Skin of body (tissue), 2 donors: ENCODE measurements around the gene SLC11A2. TPM values are rescaled to one million over a fixed set of nuclear protein-coding genes. Genes with fewer than 3 reads are reported as not detected.
"Not testable (repeated sequence)": the region's sequence is repeated elsewhere in the genome, so short reads cannot be mapped to it uniquely, and the experiment has no call there.

ENCODE experiments used
- DNase-seq: peaks from one replicate; lab custom pipeline; 2025; lab: John Stamatoyannopoulos, UW
- total RNA-seq: library from RNA; depleted of rRNA; stranded (reverse); fragments of >200 nt; gene quantifications from one replicate; pipeline ENCODE4 v1.2.3, GENCODE V29; 2014

The SLC11A2 gene
- total RNA-seq, 1 donor from 2014 or later, result 56.3 TPM

GRCh38 chr12:51027342-51027835 lies 1.2 kb upstream of the SLC11A2 start:
- DNase-seq, result no peak

GRCh38 chr12:51025338-51025835 lies 797 bp downstream of the SLC11A2 start:
- DNase-seq, result no peak

GRCh38 chr12:51023625-51024382 lies 2.4 kb downstream of the SLC11A2 start:
- DNase-seq, result no peak

- DNase-seq, result no peak
These were observed 4.5 kb downstream of the SLC11A2 start for GRCh38 chr12:51021694-51022093.

- DNase-seq, result no peak
These were observed 5.6 kb downstream of the SLC11A2 start for GRCh38 chr12:51020448-51021182.

- DNase-seq, result no peak
These were observed 6.3 kb downstream of the SLC11A2 start for GRCh38 chr12:51019927-51020326.

GRCh38 chr12:51018956-51019355 lies 7.2 kb downstream of the SLC11A2 start:
- DNase-seq, result no peak

- DNase-seq, result no peak
These were observed 8.7 kb downstream of the SLC11A2 start for GRCh38 chr12:51017452-51017851.

- DNase-seq, result not testable (repeated sequence)
These were observed 11.7 kb downstream of the SLC11A2 start for GRCh38 chr12:51014467-51014866.

- DNase-seq, result no peak
These were observed 12.7 kb downstream of the SLC11A2 start for GRCh38 chr12:51013441-51013840.

- DNase-seq, result no peak
These were observed 13.5 kb downstream of the SLC11A2 start for GRCh38 chr12:51012570-51013236.

- no peak for DNase-seq
These were observed 14.2 kb downstream of the SLC11A2 start for GRCh38 chr12:51011955-51012354.

- no peak for DNase-seq
These were observed 17.1 kb downstream of the SLC11A2 start for GRCh38 chr12:51009056-51009440.

GRCh38 chr12:51008329-51009055 lies 17.7 kb downstream of the SLC11A2 start:
- no peak for DNase-seq

GRCh38 chr12:51005671-51006070 lies 20.5 kb downstream of the SLC11A2 start:
- no peak for DNase-seq

GRCh38 chr12:51005030-51005429 lies 21.2 kb downstream of the SLC11A2 start:
- no peak for DNase-seq

- no peak for DNase-seq
These were observed 21.7 kb downstream of the SLC11A2 start for GRCh38 chr12:51004504-51004903.

- DNase-seq, result no peak
These were observed 24.4 kb downstream of the SLC11A2 start for GRCh38 chr12:51001799-51002198.

GRCh38 chr12:51000245-51000644 lies 25.9 kb downstream of the SLC11A2 start:
- DNase-seq, result no peak

- DNase-seq, result no peak
These were observed 27.1 kb downstream of the SLC11A2 start for GRCh38 chr12:50999093-50999492.

GRCh38 chr12:50992819-50993218 lies 33.4 kb downstream of the SLC11A2 start:
- no peak for DNase-seq
